ENCODE results near the gene CDADC1. TPM values are rescaled to one million over a fixed set of nuclear protein-coding genes. Genes with fewer than 3 reads are reported as not detected.

The CDADC1 gene
- total and polyA plus RNA-seq, 11 donors, result 2.8 to 10.8 (median 10.2) TPM

DNA sequence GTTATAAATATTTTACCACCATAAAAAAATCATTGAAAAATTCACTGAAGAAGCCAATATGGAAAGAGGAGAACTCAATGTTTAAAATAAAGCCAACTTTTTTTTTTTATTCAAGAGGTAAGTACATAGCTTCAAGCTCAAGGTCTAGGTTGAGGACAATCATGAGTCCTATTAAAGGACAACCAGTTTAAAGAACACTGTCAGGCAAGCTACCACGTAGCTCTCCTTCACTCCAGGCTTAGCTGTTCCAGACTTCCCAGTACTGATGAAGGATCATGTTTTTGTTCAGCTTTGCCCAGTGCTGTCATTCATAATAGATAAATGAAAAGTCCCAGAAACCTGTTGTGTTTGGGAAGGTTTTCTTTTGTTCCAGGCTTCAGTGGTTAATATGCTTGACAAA, 37.6 kb upstream of the CDADC1 start:
- Histone ChIP-seq H3K4me3 (no peak overlapping the region), H3K36me3 (peaks cover 0 to 57% (median 42%) of the 10 kb centered on the region in 9 donors), H3K27me3 (no peaks in the 10 kb centered on the region), H3K27ac (no peak overlapping the region), H3K4me1 (peaks cover 0 to 15% (median 0%) of the 10 kb centered on the region in 12 donors), H3K9me3 (no peaks in the 10 kb centered on the region)
- ATAC-seq (peak in 1 of 4 donors; percentile 62), DNase-seq (no peak)
- intact Hi-C loops (cut with DNase I), result no loop called here
- 60 to 79% (median 63%) methylated on average over 1 of the region's 1 CpG for WGBS, 4 donors
- TF ChIP-seq, protein P1, sequence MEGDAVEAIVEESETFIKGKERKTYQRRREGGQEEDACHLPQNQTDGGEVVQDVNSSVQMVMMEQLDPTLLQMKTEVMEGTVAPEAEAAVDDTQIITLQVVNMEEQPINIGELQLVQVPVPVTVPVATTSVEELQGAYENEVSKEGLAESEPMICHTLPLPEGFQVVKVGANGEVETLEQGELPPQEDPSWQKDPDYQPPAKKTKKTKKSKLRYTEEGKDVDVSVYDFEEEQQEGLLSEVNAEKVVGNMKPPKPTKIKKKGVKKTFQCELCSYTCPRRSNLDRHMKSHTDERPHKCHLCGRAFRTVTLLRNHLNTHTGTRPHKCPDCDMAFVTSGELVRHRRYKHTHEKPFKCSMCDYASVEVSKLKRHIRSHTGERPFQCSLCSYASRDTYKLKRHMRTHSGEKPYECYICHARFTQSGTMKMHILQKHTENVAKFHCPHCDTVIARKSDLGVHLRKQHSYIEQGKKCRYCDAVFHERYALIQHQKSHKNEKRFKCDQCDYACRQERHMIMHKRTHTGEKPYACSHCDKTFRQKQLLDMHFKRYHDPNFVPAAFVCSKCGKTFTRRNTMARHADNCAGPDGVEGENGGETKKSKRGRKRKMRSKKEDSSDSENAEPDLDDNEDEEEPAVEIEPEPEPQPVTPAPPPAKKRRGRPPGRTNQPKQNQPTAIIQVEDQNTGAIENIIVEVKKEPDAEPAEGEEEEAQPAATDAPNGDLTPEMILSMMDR (IDR thresholded peaks at IDR 0.05), result no peak
- no peak for TF ChIP-seq POLR2A (IDR thresholded peaks at IDR 0.05)

DNA sequence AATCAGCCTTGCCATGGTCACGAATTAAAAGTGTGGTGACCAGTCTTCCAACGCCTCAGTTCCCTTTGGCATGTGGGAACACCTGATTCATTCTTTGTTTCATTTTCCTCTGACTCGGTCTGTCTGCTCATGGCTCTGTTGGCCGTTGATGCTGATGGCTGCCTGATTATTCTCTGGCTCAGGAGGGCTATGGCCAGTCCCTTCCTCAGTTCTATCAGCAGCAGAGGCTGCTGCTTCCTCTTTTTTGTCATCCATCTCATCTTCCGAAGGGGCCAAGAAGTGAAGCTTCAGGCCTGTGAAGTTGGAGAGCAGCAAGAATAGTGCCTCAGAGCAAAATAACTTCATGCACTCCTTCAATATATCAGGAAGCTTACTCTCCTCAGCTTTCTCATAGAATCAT, 37.1 kb upstream of the CDADC1 start:
- 94 to 99% (median 95%) methylated on average over 5 of the region's 5 CpGs for WGBS, 4 donors
- Histone ChIP-seq H3K36me3 (peaks cover 0 to 52% (median 36%) of the 10 kb centered on the region in 9 donors), H3K4me1 (peaks cover 0 to 18% (median 0%) of the 10 kb centered on the region in 12 donors), H3K4me3 (no peak overlapping the region), H3K27me3 (no peaks in the 10 kb centered on the region), H3K27ac (no peak overlapping the region), H3K9me3 (no peaks in the 10 kb centered on the region)
- DNase-seq (no peak), ATAC-seq (no peak)
- TF ChIP-seq, protein P1 (IDR thresholded peaks at IDR 0.05), result no peak
- no peak for TF ChIP-seq POLR2A (IDR thresholded peaks at IDR 0.05)
- intact Hi-C loops (cut with DNase I), result no loop called here

DNA sequence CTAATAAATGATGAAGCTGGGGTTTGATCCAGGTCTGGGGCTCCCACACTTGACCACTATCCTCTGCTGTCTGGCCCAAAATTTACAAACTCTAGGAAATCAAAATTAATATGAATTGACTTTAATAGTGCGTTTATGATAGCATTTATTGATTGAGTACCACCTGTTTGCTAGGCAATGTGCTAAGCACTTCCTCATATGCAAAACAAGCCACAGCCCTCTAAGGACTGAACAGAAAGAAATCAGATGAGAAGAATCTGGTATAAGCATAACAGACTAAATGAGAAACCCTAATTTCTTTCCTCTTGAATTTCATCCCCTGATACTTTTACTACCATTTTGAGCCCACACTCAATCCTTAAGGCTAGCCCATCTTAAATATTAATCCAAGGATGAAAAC, 34.2 kb upstream of the CDADC1 start:
- Histone ChIP-seq H3K4me1 (peaks cover 0 to 18% (median 0%) of the 10 kb centered on the region in 12 donors), H3K4me3 (no peak overlapping the region), H3K27me3 (peaks cover 0 to 6% (median 3%) of the 10 kb centered on the region in 9 donors), H3K27ac (no peak overlapping the region), H3K36me3 (peaks cover 0 to 23% (median 7%) of the 10 kb centered on the region in 9 donors), H3K9me3 (no peaks in the 10 kb centered on the region)
- DNase-seq (no peak), ATAC-seq (no peak)
- no peak for TF ChIP-seq POLR2A (IDR thresholded peaks at IDR 0.05)
- TF ChIP-seq, protein P1 (IDR thresholded peaks at IDR 0.05), result no peak
- intact Hi-C loops (cut with DNase I), result no loop called here
- 91 to 100% (median 94%) methylated on average over 1 of the region's 1 CpG for WGBS, 4 donors

DNA sequence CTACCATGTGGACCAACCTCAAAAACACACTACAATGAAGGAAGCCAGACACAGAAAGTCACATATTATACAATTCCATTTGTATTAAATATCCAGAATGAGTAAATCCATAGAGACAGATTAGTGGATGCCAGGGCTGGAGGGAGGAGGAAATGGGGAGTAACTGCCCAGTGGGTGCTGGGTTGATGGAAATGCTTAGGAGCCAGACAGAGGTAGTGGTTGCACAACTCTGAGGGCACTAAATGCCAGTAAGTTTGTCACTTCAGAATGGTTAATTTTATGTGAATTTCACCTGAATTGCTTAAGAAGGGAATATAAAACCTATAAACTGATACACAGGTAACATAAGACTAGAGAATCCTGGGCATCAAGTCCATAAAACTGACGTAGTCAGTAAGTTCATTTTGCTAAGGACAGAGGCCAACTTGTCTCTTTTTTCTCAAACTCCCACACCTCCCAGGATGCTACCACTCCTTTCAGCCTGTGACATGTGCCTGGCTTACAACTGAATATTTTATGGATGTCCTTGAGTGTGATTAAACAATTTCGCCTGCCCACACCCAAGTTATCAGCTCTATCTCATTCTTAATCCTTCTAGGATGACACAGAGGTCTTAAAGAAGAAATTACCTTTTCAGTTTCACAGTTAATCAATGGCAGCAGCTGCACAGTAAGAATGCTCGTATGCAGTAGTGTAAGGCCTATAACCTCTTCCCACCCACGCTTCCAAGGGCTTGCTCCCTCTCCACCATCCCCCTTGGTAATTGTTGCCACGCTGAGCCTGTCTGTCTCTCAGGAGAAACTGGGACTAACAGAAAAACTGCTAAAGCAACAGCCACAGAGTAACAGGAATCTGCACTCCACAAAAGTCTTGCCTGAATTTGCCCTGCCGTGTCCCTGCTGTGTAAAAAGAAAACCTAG, 33.5 kb upstream of the CDADC1 start:
- WGBS, 4 donors, result 76 to 79% (median 77%) methylated on average over 6 of the region's 6 CpGs
- Histone ChIP-seq H3K27ac (no peak overlapping the region), H3K4me1 (peaks cover 0 to 18% (median 0%) of the 10 kb centered on the region in 12 donors), H3K4me3 (no peak overlapping the region), H3K9me3 (no peaks in the 10 kb centered on the region), H3K36me3 (peaks cover 0 to 16% (median under 1%) of the 10 kb centered on the region in 9 donors), H3K27me3 (peaks cover 0 to 12% (median 9%) of the 10 kb centered on the region in 9 donors)
- TF ChIP-seq, protein P1 (IDR thresholded peaks at IDR 0.05), result no peak
- TF ChIP-seq POLR2A (IDR thresholded peaks at IDR 0.05), result no peak
- ATAC-seq (no peak), DNase-seq (no peak)
- intact Hi-C loops (cut with DNase I), result no loop called here
